Caco-2 (cell line): ENCODE data around the gene KIF22. TPM values are rescaled to one million over a fixed set of nuclear protein-coding genes. Genes with fewer than 3 reads are reported as not detected.
A peak's percentile ranks its signal among the peaks of the same experiment; 100 is the strongest.

Source experiments
- BruUV-seq: library from RNA; stranded (reverse); fragments of 400-500 nt; replicated peaks from 2 replicates; lab custom pipeline; 2021; lab: Mats Ljungman, UMichigan
- CTCF ChIA-PET: fragments of 300-600 bp; sonication (Branson Sonifier 250); formaldehyde crosslinking; loops from one replicate; lab custom pipeline; 2022; ENCODE audit warnings: antibody characterized with exemption; lab: Charles Lee
- POLR2A ChIA-PET: fragments of 300-600 bp; sonication (Branson Sonifier 250); formaldehyde crosslinking; loops from one replicate; lab custom pipeline; 2022; ENCODE audit warnings: antibody characterized with exemption; lab: Charles Lee
- DNase-seq, 2 experiments: peaks; one replicate each; pipeline versions ENCODE4 v3.0.0 to v3.0.0-alpha.2; 2020 to 2022
- H3K27me3 ChIP-seq: replicated peaks from 2 replicates; pipeline ENCODE4 v1.6.0; 2011; ENCODE audit warnings: low read length; ENCODE audit not compliant: control insufficient read depth, insufficient read depth
- H3K36me3 ChIP-seq: 2 replicates; pipeline ENCODE4 v1.5.1; 2011; ENCODE audit warnings: low read length; ENCODE audit not compliant: control insufficient read depth, insufficient read depth
- H3K4me1 ChIP-seq: fragments of 250-450 bp; sonication (Bioruptor Pico); 2 replicates; pipeline ENCODE4 v1.5.1; 2020; ENCODE audit warnings: mild to moderate bottlenecking
- H3K4me3 ChIP-seq: 2 replicates; pipeline ENCODE4 v1.5.1; 2011; ENCODE audit warnings: low read depth, mild to moderate bottlenecking, control low read depth, low read length
- H3K9me3 ChIP-seq: fragments of 250-450 bp; sonication (Bioruptor Pico); 2 replicates; pipeline ENCODE4 v1.5.1; 2020; ENCODE audit warnings: mild to moderate bottlenecking, moderate library complexity
- H3K27ac Mint-ChIP-seq: one replicate; pipeline ENCODE4 v1.8.0; 2022; ENCODE audit warnings: mixed read lengths; ENCODE audit not compliant: unreplicated experiment
- H3K27me3 Mint-ChIP-seq: one replicate; pipeline ENCODE4 v1.8.0; 2022; ENCODE audit warnings: mixed read lengths; ENCODE audit not compliant: insufficient read depth, unreplicated experiment
- H3K36me3 Mint-ChIP-seq: one replicate; pipeline ENCODE4 v1.8.0; 2022; ENCODE audit warnings: mild to moderate bottlenecking, mixed read lengths; ENCODE audit not compliant: insufficient read depth, unreplicated experiment
- H3K4me1 Mint-ChIP-seq: one replicate; pipeline ENCODE4 v1.8.0; 2022; ENCODE audit warnings: low read depth, mixed read lengths; ENCODE audit not compliant: unreplicated experiment
- H3K4me3 Mint-ChIP-seq: one replicate; pipeline ENCODE4 v1.8.0; 2022; ENCODE audit warnings: mild to moderate bottlenecking, moderate library complexity, mixed read lengths; ENCODE audit not compliant: unreplicated experiment
- H3K9me3 Mint-ChIP-seq: one replicate; pipeline ENCODE4 v1.8.0; 2022; ENCODE audit warnings: mixed read lengths; ENCODE audit not compliant: unreplicated experiment
- CTCF ChIP-seq, 2 experiments: fragments of 200-600 bp in 1 of 2; IDR thresholded peaks; 1 replicate in 1 of 2; 2 replicates in 1 of 2; pipeline versions ENCODE4 v1.5.1 to v1.8.0; 2011 to 2022; ENCODE audit warnings: antibody characterized with exemption in 1 of 2, control low read depth in 1 of 2, inconsistent platforms in 1 of 2, low read depth in 1 of 2, low read length in 1 of 2, mild to moderate bottlenecking in 1 of 2, moderate library complexity in 1 of 2; ENCODE audit not compliant: insufficient read depth in 1 of 2, severe bottlenecking in 1 of 2, unreplicated experiment in 1 of 2
- intact Hi-C: fragments of 100-400 bp; cut with micrococcal nuclease; formaldehyde crosslinking; loops from one replicate; pipeline ENCODE4 v1.10.0; 2022; ENCODE audit not compliant: unreplicated experiment
- total RNA-seq: library from RNA; stranded (reverse); gene quantifications from 2 replicates; pipeline ENCODE4 v1.2.3, GENCODE V29; 2022

Gene KIF22
- total RNA-seq, 1 experiment from 2014 or later, result 152 TPM

- Mint-ChIP-seq H3K4me3 (peak within 1 kb of the TSS; percentile 29), H3K9me3 (no peaks in the 10 kb centered on the region), H3K36me3 (peaks cover 47% of the 10 kb centered on the region), H3K27ac (no peak within 1 kb of the TSS), H3K27me3 (no peaks in the 10 kb centered on the region), H3K4me1 (peaks cover 23% of the 10 kb centered on the region)
- no peaks in the 10 kb centered on the region for H3K27me3 ChIP-seq
- intact Hi-C loops, result no loop called here
- ChIA-PET POLR2A (no interaction called here), CTCF (interaction anchor here (2.4 kb wide), 1 partner anchor 28 kb away, joined by 9 read pairs; no protein-coding TSS in a partner anchor)
- no peaks in the 10 kb centered on the region for H3K9me3 ChIP-seq
- BruUV-seq, result no TSS peak
- H3K36me3 ChIP-seq, result no peaks in the 10 kb centered on the region; the same call in 1 of the 2 replicates
- peaks cover 16% of the 10 kb centered on the region for H3K4me1 ChIP-seq
- no peak for DNase-seq
- peak within 1 kb of the TSS; percentile 29 for H3K4me3 ChIP-seq
- TF ChIP-seq CTCF (IDR thresholded peaks at IDR 0.05; ENCODE audit: insufficient read depth in 1 of 2, low read depth in 1 of 2, low read length in 1 of 2, severe bottlenecking in 1 of 2, unreplicated experiment in 1 of 2), result no peak
Measured at GRCh38 chr16:29820271-29820701, 29.7 kb downstream of the KIF22 start, which contains the start of gene MVP. Gene MVP (plus strand): TSS chr16:29820462. CDS start chr16:29830550, 10,088 bp downstream.

GRCh38 chr16:29820730-29821642, 30.4 kb downstream of the KIF22 start:
- no TSS peak for BruUV-seq
- peaks cover 23% of the 10 kb centered on the region for H3K4me1 ChIP-seq
- no peak for DNase-seq

More at GRCh38 chr16:29820730-29821642, 30.4 kb downstream of the KIF22 start:
- peaks cover 24% of the 10 kb centered on the region for H3K4me1 Mint-ChIP-seq
- H3K9me3 Mint-ChIP-seq, result no peaks in the 10 kb centered on the region
- Histone ChIP-seq H3K36me3 (no peaks in the 10 kb centered on the region; the same call in 1 of the 2 replicates), H3K4me3 (peak overlapping the region; percentile 29), H3K9me3 (no peaks in the 10 kb centered on the region), H3K27me3 (no peaks in the 10 kb centered on the region)
- no peak for TF ChIP-seq CTCF (IDR thresholded peaks at IDR 0.05; ENCODE audit: insufficient read depth in 1 of 2, low read depth in 1 of 2, low read length in 1 of 2, severe bottlenecking in 1 of 2, unreplicated experiment in 1 of 2)
- intact Hi-C loops, result no loop called here
- H3K4me3 Mint-ChIP-seq, result peak overlapping the region; percentile 19
- H3K27me3 Mint-ChIP-seq, result no peaks in the 10 kb centered on the region
- no peak overlapping the region for H3K27ac Mint-ChIP-seq
- POLR2A ChIA-PET, result no interaction called here
- CTCF ChIA-PET, result interaction anchor here (2.2 to 2.4 kb wide), 2 partner anchors 27 to 28 kb away, joined by 9 to 13 read pairs; no protein-coding TSS in a partner anchor
- peaks cover 47% of the 10 kb centered on the region for H3K36me3 Mint-ChIP-seq
